Ectodermal cell (in vitro differentiated cells): ENCODE data around the gene FBXO36.

Source experiments
- H3K27ac ChIP-seq: 2 replicates; pipeline ENCODE4 v1.7.0; 2013; ENCODE audit warnings: mild to moderate bottlenecking, low read depth, low read length; ENCODE audit not compliant: insufficient read depth, poor library complexity, severe bottlenecking
- H3K27me3 ChIP-seq: 2 replicates; pipeline ENCODE4 v1.7.0; 2013; ENCODE audit warnings: mild to moderate bottlenecking, low read length; ENCODE audit not compliant: insufficient read depth, control insufficient read depth, poor library complexity, severe bottlenecking
- H3K36me3 ChIP-seq: one replicate; pipeline ENCODE4 v1.7.0; 2013; ENCODE audit warnings: low read length; ENCODE audit not compliant: control insufficient read depth, insufficient read depth
- H3K4me1 ChIP-seq: one replicate; pipeline ENCODE4 v1.7.0; 2013; ENCODE audit warnings: low read length; ENCODE audit not compliant: control insufficient read depth, insufficient read depth
- H3K4me3 ChIP-seq: 2 replicates; pipeline ENCODE4 v1.7.0; 2013; ENCODE audit warnings: low read depth, low read length, control low read depth; ENCODE audit not compliant: insufficient read depth
- H3K9me3 ChIP-seq: 2 replicates; pipeline ENCODE4 v1.7.0; 2013; ENCODE audit warnings: mild to moderate bottlenecking, low read length, moderate library complexity; ENCODE audit not compliant: control insufficient read depth
- WGBS, 2 experiments: methylation state at CpG; one replicate each; pipeline ENCODE4 v1.1.7; 2013; ENCODE audit warnings: missing lambda C conversion rate in 2 of 2; 5-methylcytosine and 5-hydroxymethylcytosine counted together

Gene FBXO36

DNA sequence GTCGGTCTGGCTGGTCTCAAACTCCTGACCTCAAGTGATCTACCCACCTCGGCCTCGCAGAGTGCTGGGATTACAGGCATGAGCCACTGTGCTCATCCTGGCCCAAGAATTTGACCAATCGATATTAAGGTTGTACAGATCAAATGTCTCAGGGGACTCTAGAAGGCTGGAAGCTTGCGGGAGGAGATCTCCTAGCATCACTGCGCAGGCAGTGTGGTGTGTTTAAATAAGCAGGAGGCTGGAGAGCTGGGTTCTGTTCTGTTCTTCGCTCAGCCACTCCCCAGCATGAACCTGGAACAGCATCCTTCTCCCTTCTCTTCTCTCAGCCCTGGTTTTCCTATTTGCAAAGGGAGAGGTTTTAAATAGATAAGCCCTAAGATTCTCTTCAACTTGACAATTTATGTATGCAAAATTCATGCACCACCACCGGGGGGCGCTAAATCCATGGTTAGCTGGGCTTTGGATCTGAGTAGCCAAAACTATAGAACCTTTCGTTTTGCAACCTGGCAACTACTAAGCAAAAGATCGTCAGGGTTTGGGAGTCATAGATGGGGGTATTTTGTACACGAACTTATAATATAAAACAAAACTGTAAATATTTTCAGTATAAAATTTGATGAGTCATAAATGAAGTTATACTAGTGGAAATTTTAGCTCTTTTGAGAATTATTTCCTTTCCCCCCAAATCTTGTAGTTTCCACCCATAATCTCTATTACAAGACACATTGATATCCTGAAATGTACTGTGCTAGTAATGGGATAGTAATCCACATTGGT lies 85.8 kb downstream of the FBXO36 start:
- WGBS, 2 experiments: 63 to 65% methylated on average over 10 of the region's 12 CpGs
- Histone ChIP-seq H3K4me3 (no peak overlapping the region), H3K36me3 (no peaks in the 10 kb centered on the region), H3K27me3 (no peaks in the 10 kb centered on the region), H3K9me3 (no peaks in the 10 kb centered on the region), H3K4me1 (no peaks in the 10 kb centered on the region), H3K27ac (no peak overlapping the region)

DNA sequence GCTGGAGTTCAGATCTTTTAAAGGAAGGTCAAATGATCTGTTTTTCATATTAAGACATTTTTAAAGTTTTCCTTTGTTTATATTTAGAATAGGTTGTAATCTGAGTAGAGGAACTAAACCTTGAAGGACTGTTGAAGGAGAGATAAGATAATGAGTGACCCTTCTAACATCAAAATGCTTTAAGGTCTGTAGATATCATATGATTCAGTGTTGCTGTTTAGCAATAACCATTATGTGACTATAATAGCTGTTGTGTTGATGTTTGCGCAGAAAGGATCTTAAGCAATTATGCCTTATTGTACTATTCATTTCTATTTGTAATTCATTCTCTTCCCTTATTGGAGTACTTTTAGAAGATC lies 86.4 kb downstream of the FBXO36 start:
- Histone ChIP-seq H3K27me3 (no peaks in the 10 kb centered on the region), H3K36me3 (no peaks in the 10 kb centered on the region), H3K27ac (no peak overlapping the region), H3K4me3 (no peak overlapping the region), H3K4me1 (no peaks in the 10 kb centered on the region), H3K9me3 (no peaks in the 10 kb centered on the region)
- no CpG with 5 or more reads among the region's 1 CpG for WGBS, 2 experiments

- H3K27me3 ChIP-seq: no peaks in the 10 kb centered on the region
- H3K36me3 ChIP-seq: no peaks in the 10 kb centered on the region
- H3K27ac ChIP-seq: no peak overlapping the region
- no peaks in the 10 kb centered on the region for H3K4me1 ChIP-seq
- H3K9me3 ChIP-seq: no peaks in the 10 kb centered on the region
- no peak overlapping the region for H3K4me3 ChIP-seq
- 93 to 95% methylated on average over 6 of the region's 6 CpGs for WGBS, 2 experiments
Observed at GRCh38 chr2:230010501-230010900, 88.2 kb downstream of the FBXO36 start.

DNA sequence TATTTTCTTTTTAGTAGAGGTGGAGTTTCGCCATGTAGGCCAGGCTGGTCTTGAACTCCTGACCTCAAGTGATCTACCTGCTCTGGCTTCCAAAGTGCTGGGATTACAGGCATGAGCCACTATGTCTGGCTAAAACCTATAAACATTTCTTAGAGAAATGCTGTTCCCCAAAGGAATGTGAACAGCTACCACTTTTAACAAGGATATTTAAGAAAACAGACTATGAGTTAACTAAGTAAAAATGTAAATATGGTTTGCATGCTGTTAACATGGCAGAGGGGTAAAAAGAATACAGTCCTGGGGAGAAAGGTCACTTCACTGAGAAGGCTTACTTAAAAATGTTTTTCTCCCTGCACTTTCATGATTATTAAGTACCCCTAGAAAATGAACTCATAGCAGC lies 89.3 kb downstream of the FBXO36 start:
- WGBS, 2 experiments: 79 to 83% methylated on average over 1 of the region's 1 CpG
- H3K36me3 ChIP-seq: no peaks in the 10 kb centered on the region
- H3K27me3 ChIP-seq: no peaks in the 10 kb centered on the region
- no peaks in the 10 kb centered on the region for H3K4me1 ChIP-seq
- H3K4me3 ChIP-seq: no peak overlapping the region
- no peak overlapping the region for H3K27ac ChIP-seq
- H3K9me3 ChIP-seq: no peaks in the 10 kb centered on the region

DNA sequence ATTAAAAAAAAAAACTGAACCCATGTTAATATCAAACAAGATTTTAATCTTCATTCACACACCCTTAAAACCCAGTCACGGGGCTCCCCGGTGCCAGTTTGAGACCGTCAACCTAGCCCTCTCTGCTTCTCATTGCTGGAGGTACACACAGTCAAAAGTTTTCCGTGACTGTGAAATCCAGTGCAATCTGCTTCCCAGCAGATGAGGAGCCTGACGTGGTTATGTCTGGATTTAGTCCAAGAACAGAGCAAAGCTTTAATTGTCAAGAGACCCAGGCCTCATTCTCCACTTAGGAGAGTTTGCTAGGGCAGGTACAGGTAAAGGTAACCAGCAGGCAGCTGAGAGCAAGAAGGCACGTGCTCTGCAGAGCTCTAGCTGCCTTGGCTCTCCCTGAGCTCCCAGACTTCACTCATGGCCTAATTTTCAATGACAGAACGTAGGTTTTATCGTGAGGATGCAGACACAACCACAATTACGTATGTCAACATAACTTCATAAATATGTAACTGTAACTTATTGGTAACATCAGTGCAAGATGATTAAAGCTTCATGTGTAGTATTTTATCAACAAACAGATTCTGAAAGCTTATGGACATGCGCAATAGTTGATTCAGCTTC lies 90.1 kb downstream of the FBXO36 start:
- Histone ChIP-seq H3K36me3 (no peaks in the 10 kb centered on the region), H3K27ac (no peak overlapping the region), H3K4me3 (no peak overlapping the region), H3K9me3 (no peaks in the 10 kb centered on the region), H3K4me1 (no peaks in the 10 kb centered on the region), H3K27me3 (no peaks in the 10 kb centered on the region)
- 93 to 94% methylated on average over 8 to 9 of the region's 10 CpGs for WGBS, 2 experiments

- no peaks in the 10 kb centered on the region for H3K9me3 ChIP-seq
- H3K27me3 ChIP-seq: no peaks in the 10 kb centered on the region
- no peaks in the 10 kb centered on the region for H3K36me3 ChIP-seq
- H3K27ac ChIP-seq: no peak overlapping the region
- no peak overlapping the region for H3K4me3 ChIP-seq
- no peaks in the 10 kb centered on the region for H3K4me1 ChIP-seq
Observed at GRCh38 chr2:230016844-230017243, 94.5 kb downstream of the FBXO36 start.

DNA sequence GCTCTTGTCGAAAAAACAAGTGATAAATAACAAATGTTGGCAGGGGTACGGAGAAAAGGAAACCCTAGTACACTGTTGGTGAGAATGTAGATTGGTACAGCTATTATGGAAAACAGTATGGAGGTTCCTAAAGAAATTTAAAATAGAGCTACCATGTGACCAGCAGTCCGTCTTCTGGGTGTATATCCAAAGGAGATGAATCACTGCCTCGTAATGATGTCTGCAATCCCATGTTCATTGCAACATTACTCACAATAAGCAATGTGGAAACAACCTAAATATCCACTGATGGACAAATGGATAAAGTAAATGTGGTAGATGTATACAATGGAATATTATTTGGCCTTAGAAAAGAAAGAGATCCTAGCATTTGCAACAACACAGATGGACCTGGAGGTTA lies 95.8 kb downstream of the FBXO36 start:
- Histone ChIP-seq H3K27ac (no peak overlapping the region), H3K27me3 (no peaks in the 10 kb centered on the region), H3K4me3 (no peak overlapping the region), H3K9me3 (no peaks in the 10 kb centered on the region), H3K36me3 (no peaks in the 10 kb centered on the region), H3K4me1 (no peaks in the 10 kb centered on the region)
- WGBS, 2 experiments: 93 to 98% methylated on average over 4 of the region's 4 CpGs

GRCh38 chr2:230019742-230020141 lies 97.4 kb downstream of the FBXO36 start:
- 85% methylated on average over 3 of the region's 3 CpGs for WGBS, 2 experiments
- Histone ChIP-seq H3K4me3 (no peak overlapping the region), H3K4me1 (no peaks in the 10 kb centered on the region)

DNA sequence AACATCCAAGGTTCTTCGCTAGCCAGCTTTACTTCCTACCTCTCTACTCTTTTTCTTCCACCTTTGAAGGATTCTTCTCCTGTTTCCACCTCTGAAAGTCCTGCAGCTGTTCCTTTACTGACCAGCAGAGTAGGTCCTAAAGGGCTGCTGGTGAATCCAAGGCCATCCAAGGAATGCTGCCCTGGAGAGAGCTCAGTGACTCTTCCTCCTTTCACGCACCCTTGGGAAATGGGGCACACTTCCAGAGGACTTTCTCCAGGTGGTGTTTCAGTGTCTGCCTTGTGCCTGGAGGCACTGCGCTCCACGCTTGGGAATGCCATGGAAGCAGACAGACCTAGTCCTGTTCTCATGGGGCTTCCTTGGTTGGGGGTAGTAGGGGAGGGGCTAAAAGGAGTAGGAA lies 101.0 kb downstream of the FBXO36 start:
- H3K27ac ChIP-seq: no peak overlapping the region
- H3K4me1 ChIP-seq: no peaks in the 10 kb centered on the region
- no peaks in the 10 kb centered on the region for H3K36me3 ChIP-seq
- 97% methylated on average over 4 of the region's 4 CpGs for WGBS, 2 experiments
- H3K27me3 ChIP-seq: no peaks in the 10 kb centered on the region
- H3K9me3 ChIP-seq: no peaks in the 10 kb centered on the region
- H3K4me3 ChIP-seq: no peak overlapping the region

More at GRCh38 chr2:230019742-230020141, 97.4 kb downstream of the FBXO36 start:
- no peaks in the 10 kb centered on the region for H3K36me3 ChIP-seq
- no peaks in the 10 kb centered on the region for H3K9me3 ChIP-seq
- no peaks in the 10 kb centered on the region for H3K27me3 ChIP-seq
- H3K27ac ChIP-seq: no peak overlapping the region

DNA sequence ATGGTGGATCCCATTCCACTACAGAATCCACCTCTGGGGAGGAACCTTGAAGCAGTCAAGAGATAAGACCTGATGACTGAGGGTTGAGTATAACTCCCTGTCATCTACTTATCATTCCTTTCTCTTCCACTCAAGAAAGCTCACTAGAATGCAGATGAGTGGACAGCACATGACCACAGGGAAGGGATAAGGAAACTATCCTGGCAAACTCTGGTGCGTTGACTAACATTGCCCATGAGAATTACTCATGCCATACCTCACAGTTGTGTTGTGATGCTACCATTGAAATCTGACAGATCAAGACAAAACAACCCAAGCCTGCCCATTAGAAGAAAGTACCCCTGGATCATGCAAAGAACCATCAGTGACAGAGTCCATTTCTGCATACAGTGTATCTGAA lies 119.9 kb downstream of the FBXO36 start:
- WGBS, 2 experiments: 94 to 100% methylated on average over 1 of the region's 1 CpG
- Histone ChIP-seq H3K4me3 (no peak overlapping the region), H3K9me3 (no peaks in the 10 kb centered on the region), H3K4me1 (no peaks in the 10 kb centered on the region), H3K27me3 (no peaks in the 10 kb centered on the region), H3K36me3 (no peaks in the 10 kb centered on the region), H3K27ac (no peak overlapping the region)
